ELR (cell line): Measurements from ENCODE around the gene MUC6.

Experiments used
- DNase-seq: peaks from one replicate; pipeline ENCODE4 v3.0.0-alpha.2; 2015; ENCODE audit warnings: low read depth

MUC6 gene

GRCh38 chr11:1073261-1073724, 36.8 kb upstream of the MUC6 start:
- peak; percentile 50 for DNase-seq

- no peak for DNase-seq
Measured at GRCh38 chr11:1072821-1073231, 36.3 kb upstream of the MUC6 start.

- peak; percentile 68 for DNase-seq
Measured at GRCh38 chr11:1072116-1072820, 35.8 kb upstream of the MUC6 start.

DNA sequence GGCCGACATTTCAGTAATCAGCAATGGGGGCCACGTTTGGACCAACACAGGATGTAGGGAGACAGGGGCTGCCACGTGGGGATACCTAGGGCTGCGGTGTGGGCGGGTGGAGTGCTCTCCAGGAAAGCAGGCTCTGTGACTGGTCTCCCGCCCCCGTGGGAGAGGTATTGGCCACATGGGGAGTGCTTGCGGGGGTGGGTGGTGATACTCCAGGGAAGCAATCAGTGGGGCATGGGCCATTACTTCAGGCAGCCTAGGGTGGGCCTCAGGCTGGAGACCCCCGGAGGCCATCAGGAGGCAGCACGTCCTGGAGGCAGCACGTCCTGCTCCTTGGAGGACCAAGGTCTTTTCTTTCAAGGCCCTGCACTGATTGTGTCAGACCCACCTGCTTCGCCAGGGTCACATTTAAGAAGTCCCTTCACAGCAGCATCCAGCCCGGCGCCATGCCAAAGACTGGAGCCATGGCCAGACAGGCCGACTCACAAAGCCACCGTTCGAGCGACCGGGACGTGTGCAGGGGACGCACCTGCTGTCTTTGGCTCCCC, 35.1 kb upstream of the MUC6 start:
- DNase-seq = no peak

- no peak for DNase-seq
Measured at GRCh38 chr11:1070594-1071462, 34.3 kb upstream of the MUC6 start.

DNA sequence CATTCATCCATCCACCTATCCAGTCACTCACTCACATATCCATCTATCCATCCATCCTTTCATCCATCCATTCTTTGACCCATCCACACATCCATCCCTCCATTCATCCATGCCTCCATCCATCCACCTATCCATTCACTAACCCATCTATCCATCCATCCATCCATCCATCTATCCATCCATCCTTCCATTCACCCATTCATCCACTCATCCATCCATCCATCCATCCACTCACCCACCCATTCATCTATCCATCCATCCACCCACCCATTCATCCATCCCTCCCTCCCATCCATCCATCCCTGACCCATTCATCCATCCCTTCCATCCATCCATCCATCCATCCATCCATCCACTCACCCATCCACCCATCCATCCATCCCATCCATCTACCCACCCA, 33.2 kb upstream of the MUC6 start:
- no peak for DNase-seq

GRCh38 chr11:1067812-1068496, 31.4 kb upstream of the MUC6 start:
- DNase-seq = no peak

- no peak for DNase-seq
Measured at GRCh38 chr11:1064167-1064566, 27.6 kb upstream of the MUC6 start.

DNA sequence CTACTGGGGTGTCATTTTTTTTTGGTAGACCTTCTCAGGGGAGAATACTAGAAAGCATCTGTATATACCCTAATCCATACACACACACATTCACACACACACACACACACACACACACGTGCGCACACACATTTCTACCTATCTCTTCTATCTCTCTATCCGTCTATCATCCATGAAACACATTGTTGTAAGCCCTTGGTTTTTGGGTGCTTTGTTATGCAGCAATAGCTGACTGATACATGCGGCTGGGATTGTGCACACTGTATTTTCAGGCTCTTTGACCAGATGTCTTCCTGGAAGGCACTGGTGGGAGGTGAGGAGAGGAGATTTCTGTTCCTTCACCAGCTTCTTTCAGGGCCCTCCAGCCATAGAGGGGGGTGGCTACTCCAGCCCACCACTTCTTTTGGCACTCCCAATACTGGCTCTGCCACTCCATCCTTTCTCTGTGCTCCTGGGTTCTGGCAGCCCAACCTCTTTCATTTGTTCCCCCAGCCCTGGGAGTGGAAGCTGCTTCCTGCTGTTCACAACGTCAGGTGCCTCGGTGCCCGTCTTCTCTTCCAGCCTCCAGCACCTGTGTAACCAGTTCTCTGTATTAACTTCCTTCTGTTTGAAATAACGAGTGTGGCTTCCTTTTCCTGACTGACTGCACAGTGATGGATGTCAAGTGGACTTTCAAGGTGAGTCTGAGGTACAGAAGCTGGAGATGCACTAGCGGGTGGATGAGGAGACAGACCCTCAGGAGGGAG, 25.7 kb upstream of the MUC6 start:
- DNase-seq = no peak

- DNase-seq = peak; percentile 92
Measured at GRCh38 chr11:1060852-1061616, 24.5 kb upstream of the MUC6 start.

- no peak for DNase-seq
Measured at GRCh38 chr11:1060410-1060809, 23.9 kb upstream of the MUC6 start.

DNA sequence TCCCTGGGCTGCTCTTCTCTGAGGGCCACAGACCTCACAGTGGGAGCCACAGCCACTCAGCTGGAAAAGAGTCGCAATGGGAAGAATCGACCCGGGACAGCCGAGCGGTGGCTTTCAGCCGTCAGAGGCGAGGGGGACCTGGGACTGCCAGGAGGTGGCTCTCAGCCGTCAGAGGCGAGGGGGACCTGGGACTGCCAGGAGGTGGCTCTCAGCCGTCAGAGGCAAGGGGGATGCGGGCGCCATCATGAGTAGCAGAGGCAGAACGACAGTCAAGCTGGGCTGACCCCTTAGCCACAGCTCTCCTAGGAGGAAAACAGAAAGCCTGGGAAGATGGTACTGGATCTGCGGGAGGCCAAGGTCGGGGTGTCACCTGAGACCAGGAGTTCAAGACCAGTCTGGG, 23.2 kb upstream of the MUC6 start:
- DNase-seq = no peak

DNA sequence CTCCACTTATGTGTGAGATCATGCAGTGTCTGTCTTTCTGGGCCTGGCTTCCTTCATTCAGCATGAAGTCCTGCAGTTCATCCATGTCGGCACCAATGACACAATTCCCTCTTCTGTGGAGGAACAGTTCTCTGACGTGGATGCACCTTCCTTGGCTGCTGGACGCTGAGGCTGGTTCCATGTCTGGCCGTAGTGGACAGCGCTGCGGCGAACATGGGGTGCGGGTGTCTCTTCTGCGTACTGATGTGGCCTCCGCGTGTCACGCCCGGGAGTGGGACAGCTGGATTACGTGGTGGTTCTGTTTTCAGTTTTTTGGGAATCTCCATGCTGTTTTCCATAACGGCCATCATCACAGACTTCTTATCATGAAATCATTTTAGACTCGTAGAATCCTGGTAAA, 21.3 kb upstream of the MUC6 start:
- no peak for DNase-seq

GRCh38 chr11:1055990-1056771, 19.7 kb upstream of the MUC6 start:
- DNase-seq = no peak

DNA sequence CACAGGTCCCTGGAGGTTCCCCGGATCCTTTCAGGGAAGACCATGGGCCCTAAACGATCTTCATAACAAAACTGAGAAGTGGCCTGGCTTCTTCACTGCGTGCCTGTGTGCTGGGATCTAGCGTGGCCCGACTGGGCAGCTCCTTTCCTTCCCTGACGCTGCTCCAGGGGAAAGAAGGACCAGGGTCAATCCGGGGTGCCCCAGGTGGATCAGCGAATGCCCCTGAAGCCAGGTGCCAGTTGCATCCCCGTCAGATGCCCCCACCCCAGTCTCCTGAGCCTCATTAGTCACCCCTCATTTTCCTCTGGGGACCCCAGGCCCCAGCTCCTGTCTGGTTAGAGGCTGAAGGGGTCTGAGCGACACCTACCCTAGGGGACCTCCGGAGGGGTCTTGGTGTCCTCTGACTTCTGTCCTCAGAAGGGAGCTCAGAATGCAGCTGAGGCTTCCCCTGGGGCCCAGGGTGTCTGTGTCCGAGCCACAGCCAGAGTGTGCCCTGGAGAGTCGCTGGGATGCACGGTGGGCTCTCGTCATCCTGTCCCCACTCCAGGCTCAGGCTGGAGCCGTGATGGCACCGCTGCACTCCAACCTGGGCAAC, 18.7 kb upstream of the MUC6 start:
- DNase-seq = no peak

GRCh38 chr11:1054143-1055108, 17.9 kb upstream of the MUC6 start:
- no peak for DNase-seq

DNA sequence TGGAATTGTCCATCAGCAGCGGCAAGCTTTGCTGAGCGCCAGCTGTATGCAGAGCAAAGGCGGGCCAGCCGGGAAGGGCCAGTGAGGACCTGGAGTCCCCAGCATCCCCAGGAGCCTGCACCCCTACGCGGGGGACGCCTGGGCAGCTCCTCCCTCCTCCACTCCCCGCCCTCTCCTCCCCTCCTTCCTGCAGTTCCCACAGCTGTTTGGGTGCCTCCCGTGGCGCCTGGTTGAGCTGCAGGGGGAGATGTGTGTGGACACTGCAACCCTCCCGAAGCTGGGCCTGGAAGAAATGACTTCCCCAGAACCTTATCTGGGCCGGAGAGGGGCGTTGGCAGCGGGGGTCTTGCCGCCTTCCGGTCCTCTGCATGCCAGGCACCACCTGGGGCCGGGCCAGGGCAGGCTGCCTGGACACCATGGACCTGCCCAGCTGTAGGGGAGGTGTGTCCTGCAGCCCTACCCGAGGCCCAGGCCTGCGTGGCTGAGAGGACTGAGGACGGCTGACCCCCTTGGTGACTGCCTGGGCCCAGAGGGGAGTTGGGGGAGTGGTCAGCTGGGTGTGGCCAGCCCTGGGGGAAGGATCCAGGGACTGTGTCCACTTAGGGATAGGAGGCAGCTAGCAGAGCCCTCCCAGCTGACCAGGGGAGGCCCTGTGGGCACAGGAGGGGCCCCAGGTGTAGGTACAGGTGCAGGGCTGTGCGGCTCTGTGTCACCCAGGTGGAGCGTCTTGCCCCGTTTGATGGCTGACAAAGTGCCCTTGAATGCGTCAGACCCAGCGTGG, 16.8 kb upstream of the MUC6 start:
- DNase-seq = no peak
